CD4-positive, alpha-beta T cell treated with Interleukin-15 for 1 hour (primary cell): ENCODE measurements around the gene MROH2A.
"Not testable (repeated sequence)": the region's sequence is repeated elsewhere in the genome, so short reads cannot be mapped to it uniquely, and the experiment has no call there.

Source experiments
- DNase-seq: peaks from one replicate; pipeline ENCODE4 v3.0.0-alpha.2; 2020

The MROH2A gene

GRCh38 chr2:233778030-233778429 lies at the start of gene MROH2A:
MROH2A (plus strand) TSS chr2:233778330; CDS start chr2:233779359, 1,029 bp downstream.
- no peak for DNase-seq

- DNase-seq: no peak
Observed at GRCh38 chr2:233728723-233729301, 49.3 kb upstream of the MROH2A start, which contains the start of gene UGT1A3. UGT1A3 (plus strand) TSS chr2:233729042; CDS start chr2:233729127, 85 bp downstream.

- DNase-seq: not testable (repeated sequence)
Observed at GRCh38 chr2:233736868-233737653, 41.1 kb upstream of the MROH2A start.

GRCh38 chr2:233740870-233741269 lies 37.3 kb upstream of the MROH2A start:
- DNase-seq: no peak

- no peak for DNase-seq
Observed at GRCh38 chr2:233743464-233744259, 34.5 kb upstream of the MROH2A start.

GRCh38 chr2:233745073-233745755 lies 32.9 kb upstream of the MROH2A start:
- no peak for DNase-seq

GRCh38 chr2:233745838-233746237 lies 32.3 kb upstream of the MROH2A start:
- not testable (repeated sequence) for DNase-seq

GRCh38 chr2:233746475-233747282 lies 31.5 kb upstream of the MROH2A start:
- DNase-seq: no peak

- no peak for DNase-seq
Observed at GRCh38 chr2:233747283-233747544, 30.9 kb upstream of the MROH2A start.

- DNase-seq: not testable (repeated sequence)
Observed at GRCh38 chr2:233750689-233751088, 27.4 kb upstream of the MROH2A start.

GRCh38 chr2:233751212-233752009 lies 26.7 kb upstream of the MROH2A start:
- not testable (repeated sequence) for DNase-seq

- DNase-seq: no peak
Observed at GRCh38 chr2:233754872-233755611, 23.1 kb upstream of the MROH2A start.

- no peak for DNase-seq
Observed at GRCh38 chr2:233756429-233757081, 21.6 kb upstream of the MROH2A start.

- no peak for DNase-seq
Observed at GRCh38 chr2:233758141-233758540, 20.0 kb upstream of the MROH2A start.

GRCh38 chr2:233758849-233759248 lies 19.3 kb upstream of the MROH2A start:
- no peak for DNase-seq

- no peak for DNase-seq
Observed at GRCh38 chr2:233760043-233760442, 18.1 kb upstream of the MROH2A start, which contains the start of gene UGT1A1. UGT1A1 (plus strand) TSS chr2:233760270; CDS start chr2:233760288, 18 bp downstream.

GRCh38 chr2:233761040-233761769 lies 16.9 kb upstream of the MROH2A start:
- no peak for DNase-seq

- no peak for DNase-seq
Observed at GRCh38 chr2:233764264-233764663, 13.9 kb upstream of the MROH2A start.

GRCh38 chr2:233764761-233765160 lies 13.4 kb upstream of the MROH2A start:
- DNase-seq: no peak
